Measurements from ENCODE around the gene PTGDR. TPM values are rescaled to one million over a fixed set of nuclear protein-coding genes. Genes with fewer than 3 reads are reported as not detected.

The PTGDR gene
- total RNA-seq, 1 experiment from 2014 or later, result not detected

- no peak overlapping the region for H3K27ac ChIP-seq (ENCODE audit: low read length)
- H3K4me3 ChIP-seq (ENCODE audit: low read depth in 2 of 2, low read length in 2 of 2), result no peak overlapping the region
- TF ChIP-seq CTCF (IDR thresholded peaks at IDR 0.05), result peak; percentile 58; the same call in 1 of the 2 replicates
- no peak for TF ChIP-seq POLR2AphosphoS5 (IDR thresholded peaks at IDR 0.05; ENCODE audit: low read depth, low read length)
- ChIA-PET POLR2A (no interaction called here), CTCF (interaction anchor here (0.7 kb wide), 1 partner anchor 177 kb away, joined by 6 read pairs; no protein-coding TSS in a partner anchor)
- intact Hi-C loops (cut with micrococcal nuclease; ENCODE audit: unreplicated experiment), result loop anchor here (5.0 kb wide), 1 partner anchor 173 kb away; no protein-coding TSS in a partner anchor
- BruUV-seq (replicated peaks), result no TSS peak
- no peaks in the 10 kb centered on the region for H3K27me3 ChIP-seq (ENCODE audit: control insufficient read depth, insufficient read depth, low read length)
- no peaks in the 10 kb centered on the region for H3K9me3 ChIP-seq (ENCODE audit: control insufficient read depth, insufficient read depth, low read depth, low read length)
- no peaks in the 10 kb centered on the region for H3K36me3 ChIP-seq (ENCODE audit: control insufficient read depth, insufficient read depth, low read length)
- DNase-seq (ENCODE audit: low read depth, low spot score), result peak; percentile 28
- ATAC-seq, result no peak
- H3K4me1 ChIP-seq (ENCODE audit: control insufficient read depth, insufficient read depth, low read length), result no peaks in the 10 kb centered on the region
- in situ Hi-C loops (cut with HindIII; ENCODE audit: low pct_unique_long_range_greater_than_20kb, low sequenced_read_pairs), result no loop called here
Observed at GRCh38 chr14:52299692-52300278, 32.3 kb downstream of the PTGDR start.

- in situ Hi-C loops (cut with HindIII; ENCODE audit: low pct_unique_long_range_greater_than_20kb, low sequenced_read_pairs), result no loop called here
- no peaks in the 10 kb centered on the region for H3K36me3 ChIP-seq (ENCODE audit: control insufficient read depth, insufficient read depth, low read length)
Observed at GRCh38 chr14:52303236-52303635, 35.7 kb downstream of the PTGDR start.

More at GRCh38 chr14:52303236-52303635, 35.7 kb downstream of the PTGDR start:
- no peak for TF ChIP-seq REST (IDR thresholded peaks at IDR 0.05; ENCODE audit: insufficient read depth in 1 of 2, low read depth in 2 of 2, low read length in 1 of 2)
- TF ChIP-seq TCF7L2 (IDR thresholded peaks at IDR 0.05; ENCODE audit: low read depth, low read length), result no peak
- no peak for TF ChIP-seq POLR2AphosphoS5 (IDR thresholded peaks at IDR 0.05; ENCODE audit: low read depth, low read length)
- TF ChIP-seq SIN3A (IDR thresholded peaks at IDR 0.05; ENCODE audit: borderline replicate concordance, insufficient read depth, low read depth, low read length), result no peak
- TF ChIP-seq CTCF (IDR thresholded peaks at IDR 0.05), result no peak
- intact Hi-C loops (cut with micrococcal nuclease; ENCODE audit: unreplicated experiment), result no loop called here
- no peak overlapping the region for H3K4me3 ChIP-seq (ENCODE audit: low read depth in 2 of 2, low read length in 2 of 2)
- no peaks in the 10 kb centered on the region for H3K27me3 ChIP-seq (ENCODE audit: control insufficient read depth, insufficient read depth, low read length)
- H3K4me1 ChIP-seq (ENCODE audit: control insufficient read depth, insufficient read depth, low read length), result no peaks in the 10 kb centered on the region
- no peak overlapping the region for H3K27ac ChIP-seq (ENCODE audit: low read length)
- ChIA-PET POLR2A (no interaction called here), CTCF (no interaction called here)
- no peaks in the 10 kb centered on the region for H3K9me3 ChIP-seq (ENCODE audit: control insufficient read depth, insufficient read depth, low read depth, low read length)
- DNase-seq (ENCODE audit: low read depth, low spot score) (no peak), ATAC-seq (no peak)
- BruUV-seq (replicated peaks), result no TSS peak

All from Panc1 (cell line).